Measurements from ENCODE around the gene MYCBP2. TPM values are rescaled to one million over a fixed set of nuclear protein-coding genes. Genes with fewer than 3 reads are reported as not detected.

The MYCBP2 gene
- total RNA-seq, 1 experiment from 2014 or later, result 55.6 TPM

DNA sequence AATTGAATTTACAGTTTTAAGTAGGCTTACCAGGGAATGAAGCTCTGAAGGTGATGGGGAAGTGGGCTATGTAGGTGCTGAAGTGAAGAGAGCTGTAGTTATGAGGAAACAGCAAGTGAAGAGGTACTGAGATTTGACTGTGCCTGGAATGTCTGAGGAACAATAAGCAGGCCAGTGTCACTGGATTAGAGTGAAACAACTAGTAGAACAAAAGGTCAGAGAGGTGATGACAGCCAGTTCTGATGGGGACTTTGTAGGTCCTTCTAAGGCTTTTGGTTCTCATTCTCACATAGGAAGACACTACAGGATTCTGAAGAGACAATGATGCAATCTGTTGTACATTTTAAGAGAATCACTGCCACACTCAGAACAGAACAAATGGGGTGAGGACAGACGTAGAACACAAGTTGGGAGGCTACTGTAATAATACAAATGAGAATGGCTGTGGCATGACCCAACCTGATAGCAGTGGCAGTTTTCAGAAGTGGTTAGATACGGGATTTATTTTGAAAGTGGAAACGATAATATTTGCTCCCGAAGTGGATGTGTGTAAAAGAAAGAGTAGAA is 130.8 kb downstream of the MYCBP2 start:
- no peak overlapping the region for H3K27ac ChIP-seq
- H3K9me2 ChIP-seq (ENCODE audit: insufficient read depth), result no peaks in the 10 kb centered on the region
- DNase-seq, result no peak
- ChIA-PET POLR2A (ENCODE audit: unreplicated experiment) (no interaction called here), CTCF (no interaction called here)
- no peaks in the 10 kb centered on the region for H3K27me3 ChIP-seq (ENCODE audit: insufficient read depth, low read depth)
- peaks cover 12% of the 10 kb centered on the region for H3K36me3 ChIP-seq (ENCODE audit: low read depth)
- intact Hi-C loops (cut with micrococcal nuclease; ENCODE audit: unreplicated experiment), result no loop called here
- H3K79me2 ChIP-seq (ENCODE audit: low read depth), result no peaks in the 10 kb centered on the region
- no peaks in the 10 kb centered on the region for H4K20me1 ChIP-seq (ENCODE audit: insufficient read depth)
- no peak overlapping the region for H3K4me3 ChIP-seq
- H3K4me1 ChIP-seq (replicated peaks; ENCODE audit: insufficient read depth), result no peaks in the 10 kb centered on the region
- H3F3A ChIP-seq (ENCODE audit: insufficient read depth, low read depth), result 0 out of 2 replicates have a peak, but pooled peaks cover 3% of the 10 kb centered on the region
- no TSS peak for BruUV-seq (replicated peaks)
- TF ChIP-seq EZH2 (IDR thresholded peaks at IDR 0.05; ENCODE audit: low read depth) (no peak), CTCF (conservative IDR thresholded peaks at IDR 0.05) (no peak)
- no peak overlapping the region for H2AFZ ChIP-seq
- no peak overlapping the region for H3K4me2 ChIP-seq
- H3K9me3 ChIP-seq (ENCODE audit: insufficient read depth, low read depth), result no peaks in the 10 kb centered on the region

DNA sequence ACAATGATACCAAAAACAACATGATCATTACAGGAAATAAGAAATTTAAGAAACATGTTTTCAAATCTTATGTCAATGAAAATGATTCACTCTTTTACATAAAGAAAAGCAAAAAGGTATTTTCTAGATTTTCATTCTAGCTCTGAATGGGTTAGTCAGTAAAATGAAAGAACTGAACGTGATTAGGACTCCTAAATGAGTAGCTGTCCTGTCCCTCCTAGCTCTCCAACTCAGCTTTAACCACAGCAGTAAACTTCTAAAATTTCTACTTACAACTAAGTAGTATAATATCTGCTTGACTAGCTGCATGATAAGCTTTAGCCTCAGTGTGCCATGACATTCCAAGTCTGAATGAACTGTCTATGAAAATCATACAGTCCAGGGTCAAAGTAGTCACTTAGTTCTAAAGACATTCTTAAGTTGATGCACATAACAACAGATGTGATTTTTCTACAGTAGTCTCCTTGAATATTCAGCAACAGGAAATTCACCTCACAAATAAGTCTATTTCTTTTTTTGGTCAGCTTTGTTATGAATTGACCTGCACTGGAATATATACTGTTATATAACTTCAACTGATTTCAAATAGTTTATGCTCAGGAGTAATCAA is 136.4 kb downstream of the MYCBP2 start:
- Histone ChIP-seq H4K20me1 (ENCODE audit: insufficient read depth) (no peaks in the 10 kb centered on the region; the same call in 1 of the 2 replicates), H3F3A (ENCODE audit: insufficient read depth, low read depth) (0 out of 2 replicates have a peak, but pooled peaks cover 3% of the 10 kb centered on the region), H3K4me1 (replicated peaks; ENCODE audit: insufficient read depth) (no peaks in the 10 kb centered on the region), H3K9me3 (ENCODE audit: insufficient read depth, low read depth) (no peaks in the 10 kb centered on the region; the same call in 1 of the 2 replicates), H3K4me3 (no peak overlapping the region), H3K27me3 (ENCODE audit: insufficient read depth, low read depth) (no peaks in the 10 kb centered on the region), H3K27ac (no peak overlapping the region), H3K4me2 (no peak overlapping the region), H3K79me2 (ENCODE audit: low read depth) (no peaks in the 10 kb centered on the region), H2AFZ (no peak overlapping the region), H3K9me2 (ENCODE audit: insufficient read depth) (no peaks in the 10 kb centered on the region), H3K36me3 (ENCODE audit: low read depth) (peaks cover 12% of the 10 kb centered on the region)
- intact Hi-C loops (cut with micrococcal nuclease; ENCODE audit: unreplicated experiment), result no loop called here
- no peak for DNase-seq
- ChIA-PET POLR2A (ENCODE audit: unreplicated experiment) (no interaction called here), CTCF (interaction anchor here (0.6 kb wide), 1 partner anchor 116 kb away, joined by 3 read pairs; no protein-coding TSS in a partner anchor)
- TF ChIP-seq EZH2 (IDR thresholded peaks at IDR 0.05; ENCODE audit: low read depth) (no peak), CTCF (conservative IDR thresholded peaks at IDR 0.05) (no peak)
- BruUV-seq (replicated peaks), result no TSS peak

DNA sequence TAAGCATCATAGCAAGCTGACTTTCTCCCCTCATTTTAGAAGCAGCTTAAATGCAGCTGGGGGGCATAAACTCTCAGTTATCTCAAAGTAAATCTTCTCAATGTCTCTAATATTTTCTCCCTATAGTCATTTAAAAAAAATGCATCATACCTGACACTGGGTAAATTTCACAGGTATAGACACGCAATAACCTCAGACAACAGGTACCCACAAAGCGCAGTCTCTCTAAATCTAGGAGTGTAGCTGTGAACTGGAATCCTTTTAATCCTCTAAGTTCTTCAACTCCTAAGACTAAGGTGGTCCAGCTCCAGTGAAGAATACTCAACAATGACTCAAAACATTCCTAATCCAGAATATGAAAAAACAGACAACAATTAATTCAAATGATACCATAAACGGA is 141.2 kb downstream of the MYCBP2 start:
- Histone ChIP-seq H3K36me3 (ENCODE audit: low read depth) (peaks cover 8% of the 10 kb centered on the region), H3K4me1 (replicated peaks; ENCODE audit: insufficient read depth) (no peaks in the 10 kb centered on the region), H3K4me3 (no peak overlapping the region), H3K79me2 (ENCODE audit: low read depth) (no peaks in the 10 kb centered on the region), H3F3A (ENCODE audit: insufficient read depth, low read depth) (no peaks in the 10 kb centered on the region), H2AFZ (no peak overlapping the region), H3K9me3 (ENCODE audit: insufficient read depth, low read depth) (no peaks in the 10 kb centered on the region; the same call in 1 of the 2 replicates), H3K27ac (no peak overlapping the region), H3K4me2 (no peak overlapping the region), H3K9me2 (ENCODE audit: insufficient read depth) (no peaks in the 10 kb centered on the region), H3K27me3 (ENCODE audit: insufficient read depth, low read depth) (no peaks in the 10 kb centered on the region), H4K20me1 (ENCODE audit: insufficient read depth) (no peaks in the 10 kb centered on the region; the same call in 1 of the 2 replicates)
- no peak for DNase-seq
- no TSS peak for BruUV-seq (replicated peaks)
- ChIA-PET CTCF (no interaction called here), POLR2A (ENCODE audit: unreplicated experiment) (no interaction called here)
- intact Hi-C loops (cut with micrococcal nuclease; ENCODE audit: unreplicated experiment), result no loop called here
- TF ChIP-seq CTCF (conservative IDR thresholded peaks at IDR 0.05), result no peak
- no peak for TF ChIP-seq EZH2 (IDR thresholded peaks at IDR 0.05; ENCODE audit: low read depth)
